ENCODE results near the gene DHX30. TPM values are rescaled to one million over a fixed set of nuclear protein-coding genes. Genes with fewer than 3 reads are reported as not detected.

DHX30 gene
- total RNA-seq, 1 donor from 2014 or later: 53.2 TPM

DNA sequence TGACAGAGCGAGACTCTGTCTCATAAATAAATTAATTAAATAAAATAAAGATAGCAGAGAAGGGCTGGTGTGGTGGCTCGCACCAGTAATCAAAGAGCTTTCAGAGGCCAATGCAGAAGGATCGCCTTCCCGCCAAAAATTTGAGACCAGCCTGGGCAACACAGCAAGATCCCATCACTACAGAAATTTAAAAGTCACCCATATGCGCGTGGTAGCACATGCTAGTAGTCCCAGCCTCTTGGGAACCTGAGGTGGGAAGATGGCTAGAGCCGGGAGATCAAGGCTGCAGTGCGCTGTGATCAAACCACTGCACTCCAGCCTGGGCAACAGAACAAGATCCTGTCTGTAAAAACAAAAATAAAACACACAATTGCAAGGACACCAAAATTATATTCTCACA, 30.9 kb upstream of the DHX30 start:
- FAIRE-seq (no peak), DNase-seq (ENCODE audit: low read depth) (no peak)
- Histone ChIP-seq H3K27me3 (ENCODE audit: control insufficient read depth, insufficient read depth, low read length) (no peaks in the 10 kb centered on the region), H3K36me3 (ENCODE audit: control insufficient read depth, insufficient read depth, low read length) (peaks cover 11% of the 10 kb centered on the region), H3K4me3 (ENCODE audit: low read depth, low read length) (no peak overlapping the region)
- TF ChIP-seq CTCF (IDR thresholded peaks at IDR 0.05; ENCODE audit: insufficient read depth, low read length, severe bottlenecking): no peak

DNA sequence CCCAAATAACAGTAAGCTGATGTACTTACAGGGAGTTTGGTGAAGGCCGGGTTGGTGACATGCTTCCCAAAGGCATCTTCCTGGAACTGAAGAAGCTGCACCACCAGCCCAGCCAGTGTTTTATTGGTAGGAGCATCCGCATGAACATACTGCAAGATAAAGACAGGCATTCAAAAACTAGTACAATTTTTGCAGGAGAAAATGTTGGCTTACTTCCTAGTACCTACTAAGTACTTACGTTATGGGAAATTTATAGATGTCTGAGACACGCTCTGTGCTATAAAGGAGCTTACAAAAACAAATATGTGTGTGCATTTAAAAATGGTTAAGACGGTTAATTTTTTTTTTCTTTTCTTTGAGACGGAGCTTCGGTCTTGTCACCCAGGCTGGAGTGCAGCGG, 30.1 kb upstream of the DHX30 start:
- FAIRE-seq: no peak

GRCh38 chr3:47778746-47779145, 24.2 kb upstream of the DHX30 start:
- Histone ChIP-seq H3K4me3 (ENCODE audit: low read depth, low read length) (no peak overlapping the region), H3K36me3 (ENCODE audit: control insufficient read depth, insufficient read depth, low read length) (no peaks in the 10 kb centered on the region), H3K27me3 (ENCODE audit: control insufficient read depth, insufficient read depth, low read length) (no peaks in the 10 kb centered on the region)
- no peak for FAIRE-seq
- TF ChIP-seq CTCF (IDR thresholded peaks at IDR 0.05; ENCODE audit: insufficient read depth, low read length, severe bottlenecking): no peak
- no peak for DNase-seq (ENCODE audit: low read depth)

More for the DNA sequence above, 30.1 kb upstream of the DHX30 start:
- DNase-seq (ENCODE audit: low read depth): no peak
- H3K27me3 ChIP-seq (ENCODE audit: control insufficient read depth, insufficient read depth, low read length): no peaks in the 10 kb centered on the region
- no peak overlapping the region for H3K4me3 ChIP-seq (ENCODE audit: low read depth, low read length)
- no peak for TF ChIP-seq CTCF (IDR thresholded peaks at IDR 0.05; ENCODE audit: insufficient read depth, low read length, severe bottlenecking)
- H3K36me3 ChIP-seq (ENCODE audit: control insufficient read depth, insufficient read depth, low read length): peaks cover 11% of the 10 kb centered on the region

DNA sequence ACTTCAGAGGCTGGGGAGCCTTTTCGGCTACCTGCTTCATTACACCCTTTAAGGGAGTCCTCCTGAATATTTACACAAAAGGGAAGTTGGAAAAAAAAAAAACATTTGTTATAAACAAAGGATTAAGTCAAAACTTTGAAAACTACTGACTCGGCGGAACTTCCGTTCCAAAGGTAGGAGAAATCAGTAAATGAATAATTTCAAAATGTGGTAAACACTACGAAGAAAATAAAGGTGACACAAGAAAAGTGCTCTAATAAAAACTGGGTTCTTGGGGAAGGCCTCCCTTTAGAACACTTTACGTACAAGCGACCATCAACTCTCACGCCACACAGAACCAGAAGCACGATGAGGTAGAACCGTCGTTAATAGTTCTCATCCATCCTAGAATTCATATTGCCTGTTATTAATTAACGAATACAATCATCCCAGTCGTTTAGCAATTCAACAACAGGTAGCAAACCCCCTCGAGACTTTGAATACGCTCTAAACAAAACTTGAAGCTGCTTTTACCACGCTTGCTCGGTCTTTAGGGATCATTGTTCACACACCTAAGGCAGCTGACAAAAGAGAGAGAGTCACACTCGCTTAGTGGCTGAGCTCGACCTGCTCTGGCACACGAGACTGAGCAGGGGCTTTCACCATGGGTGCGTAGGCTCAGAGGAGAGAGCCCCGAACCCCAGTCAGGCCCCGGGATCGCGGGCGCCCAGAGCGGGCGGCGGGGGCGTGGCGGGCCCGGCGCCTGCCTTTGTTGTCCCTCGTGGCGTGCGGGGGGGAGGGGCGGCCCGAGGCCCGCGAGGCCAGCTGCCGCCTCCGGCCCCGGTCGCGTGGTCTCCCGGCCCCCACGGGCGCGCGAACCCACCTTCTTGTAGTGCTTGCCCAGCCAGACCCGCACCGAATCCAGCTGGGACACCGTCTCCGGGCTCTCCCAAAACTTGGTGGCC, 21.9 kb upstream of the DHX30 start:
- no peaks in the 10 kb centered on the region for H3K36me3 ChIP-seq (ENCODE audit: control insufficient read depth, insufficient read depth, low read length)
- TF ChIP-seq CTCF (IDR thresholded peaks at IDR 0.05; ENCODE audit: insufficient read depth, low read length, severe bottlenecking): no peak
- no peaks in the 10 kb centered on the region for H3K27me3 ChIP-seq (ENCODE audit: control insufficient read depth, insufficient read depth, low read length)
- no peak for FAIRE-seq
- H3K4me3 ChIP-seq (ENCODE audit: low read depth, low read length): peak overlapping the region; percentile 78
- DNase-seq (ENCODE audit: low read depth): peak; percentile 42

- TF ChIP-seq CTCF (IDR thresholded peaks at IDR 0.05; ENCODE audit: insufficient read depth, low read length, severe bottlenecking): no peak
- no peaks in the 10 kb centered on the region for H3K27me3 ChIP-seq (ENCODE audit: control insufficient read depth, insufficient read depth, low read length)
- DNase-seq (ENCODE audit: low read depth): peak; percentile 93
- FAIRE-seq: no peak
- H3K36me3 ChIP-seq (ENCODE audit: control insufficient read depth, insufficient read depth, low read length): no peaks in the 10 kb centered on the region
- H3K4me3 ChIP-seq (ENCODE audit: low read depth, low read length): peak within 1 kb of the TSS; percentile 78
Measured at GRCh38 chr3:47781685-47782445, 21.1 kb upstream of the DHX30 start, which contains the start of gene SMARCC1. Gene SMARCC1, minus strand, starts transcription at chr3:47781893. Its CDS starts 96 bp downstream, at chr3:47781797.
